ENCODE data around the gene PGA5. TPM values are rescaled to one million over a fixed set of nuclear protein-coding genes. Genes with fewer than 3 reads are reported as not detected.

The PGA5 gene
- total RNA-seq, 1 experiment from 2014 or later, result 0.33 TPM

GRCh38 chr11:61258546-61258945 lies 17.6 kb downstream of the PGA5 start:
- H3K27me3 Mint-ChIP-seq (ENCODE audit: low read depth), result no peaks in the 10 kb centered on the region
- Histone ChIP-seq H3K4ac (ENCODE audit: low read depth, low read length) (no peak overlapping the region), H3K9me3 (ENCODE audit: control insufficient read depth, low read depth, low read length) (no peaks in the 10 kb centered on the region), H2BK12ac (ENCODE audit: insufficient read length, low read depth, low read length) (no peak overlapping the region), H3K56ac (ENCODE audit: insufficient read length, low read depth, low read length) (no peak overlapping the region), H3K27me3 (ENCODE audit: insufficient read depth, low read length) (no peaks in the 10 kb centered on the region), H2AK5ac (ENCODE audit: insufficient read length, low read length) (no peak overlapping the region), H3T11ph (ENCODE audit: low read length) (no peak overlapping the region), H3K79me1 (ENCODE audit: insufficient read depth, low read depth, low read length, poor library complexity, severe bottlenecking) (no peaks in the 10 kb centered on the region), H3K23me2 (ENCODE audit: insufficient read length, low read depth, low read length, poor library complexity, severe bottlenecking) (no peaks in the 10 kb centered on the region), H4K5ac (ENCODE audit: insufficient read length, low read depth, low read length) (no peak overlapping the region), H3K4me2 (ENCODE audit: insufficient read depth, insufficient read length, low read length) (no peak overlapping the region), H2BK5ac (ENCODE audit: insufficient read length, low read length) (no peak overlapping the region), H3K79me2 (ENCODE audit: insufficient read depth, low read length) (no peaks in the 10 kb centered on the region), H3K14ac (ENCODE audit: insufficient read depth, low read length) (no peak overlapping the region), H3K27ac (ENCODE audit: insufficient read length, low read depth, low read length) (no peak overlapping the region), H4K8ac (replicated peaks; ENCODE audit: insufficient read length, low read depth, low read length) (no peak overlapping the region), H2BK120ac (ENCODE audit: low read depth, low read length, poor library complexity, severe bottlenecking) (no peak overlapping the region), H2AFZ (ENCODE audit: low read length) (no peak overlapping the region), H3K9ac (ENCODE audit: extremely low read depth, insufficient read length, low read length) (no peak overlapping the region), H4K20me1 (ENCODE audit: control insufficient read depth, insufficient read depth, insufficient read length) (no peaks in the 10 kb centered on the region), H2BK15ac (ENCODE audit: low read depth, low read length) (no peak overlapping the region), H3K23ac (ENCODE audit: insufficient read length, low read depth, low read length) (no peak overlapping the region), H2BK20ac (ENCODE audit: low read depth, low read length, poor library complexity, severe bottlenecking) (no peak overlapping the region), H3K4me1 (ENCODE audit: insufficient read depth, low read length) (no peaks in the 10 kb centered on the region), H3K18ac (ENCODE audit: insufficient read length, low read depth, low read length) (no peak overlapping the region), H4K91ac (ENCODE audit: insufficient read length, low read depth, low read length) (no peak overlapping the region)
- WGBS (ENCODE audit: extremely low coverage, insufficient read length, low lambda C conversion rate), result no CpG with 5 or more reads among the region's 9 CpGs
- H3K27ac Mint-ChIP-seq, result no peak overlapping the region
- peaks cover 0 to 3% of the 10 kb centered on the region in 2 experiments; a peak in 1 of 4 replicates for H3K4me1 Mint-ChIP-seq
- H3K4me3 Mint-ChIP-seq, result no peak overlapping the region
- H3K36me3 Mint-ChIP-seq (ENCODE audit: insufficient read depth in 1 of 3, low read depth in 3 of 3), result peaks cover 0 to 5% (median 0%) of the 10 kb centered on the region in 3 experiments; a peak in 2 of 7 replicates
- no peaks in the 10 kb centered on the region for H3K9me3 Mint-ChIP-seq
- TF ChIP-seq, protein P1, sequence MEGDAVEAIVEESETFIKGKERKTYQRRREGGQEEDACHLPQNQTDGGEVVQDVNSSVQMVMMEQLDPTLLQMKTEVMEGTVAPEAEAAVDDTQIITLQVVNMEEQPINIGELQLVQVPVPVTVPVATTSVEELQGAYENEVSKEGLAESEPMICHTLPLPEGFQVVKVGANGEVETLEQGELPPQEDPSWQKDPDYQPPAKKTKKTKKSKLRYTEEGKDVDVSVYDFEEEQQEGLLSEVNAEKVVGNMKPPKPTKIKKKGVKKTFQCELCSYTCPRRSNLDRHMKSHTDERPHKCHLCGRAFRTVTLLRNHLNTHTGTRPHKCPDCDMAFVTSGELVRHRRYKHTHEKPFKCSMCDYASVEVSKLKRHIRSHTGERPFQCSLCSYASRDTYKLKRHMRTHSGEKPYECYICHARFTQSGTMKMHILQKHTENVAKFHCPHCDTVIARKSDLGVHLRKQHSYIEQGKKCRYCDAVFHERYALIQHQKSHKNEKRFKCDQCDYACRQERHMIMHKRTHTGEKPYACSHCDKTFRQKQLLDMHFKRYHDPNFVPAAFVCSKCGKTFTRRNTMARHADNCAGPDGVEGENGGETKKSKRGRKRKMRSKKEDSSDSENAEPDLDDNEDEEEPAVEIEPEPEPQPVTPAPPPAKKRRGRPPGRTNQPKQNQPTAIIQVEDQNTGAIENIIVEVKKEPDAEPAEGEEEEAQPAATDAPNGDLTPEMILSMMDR (conservative IDR thresholded peaks at IDR 0.05), result no peak
- no peak for DNase-seq
